ENCODE measurements around the gene APBB1IP. TPM values are rescaled to one million over a fixed set of nuclear protein-coding genes. Genes with fewer than 3 reads are reported as not detected.
"Not testable (repeated sequence)": the region's sequence is repeated elsewhere in the genome, so short reads cannot be mapped to it uniquely, and the experiment has no call there.

APBB1IP gene
- total and polyA plus RNA-seq, 9 donors: 1.4 to 3.4 (median 2.1) TPM

DNA sequence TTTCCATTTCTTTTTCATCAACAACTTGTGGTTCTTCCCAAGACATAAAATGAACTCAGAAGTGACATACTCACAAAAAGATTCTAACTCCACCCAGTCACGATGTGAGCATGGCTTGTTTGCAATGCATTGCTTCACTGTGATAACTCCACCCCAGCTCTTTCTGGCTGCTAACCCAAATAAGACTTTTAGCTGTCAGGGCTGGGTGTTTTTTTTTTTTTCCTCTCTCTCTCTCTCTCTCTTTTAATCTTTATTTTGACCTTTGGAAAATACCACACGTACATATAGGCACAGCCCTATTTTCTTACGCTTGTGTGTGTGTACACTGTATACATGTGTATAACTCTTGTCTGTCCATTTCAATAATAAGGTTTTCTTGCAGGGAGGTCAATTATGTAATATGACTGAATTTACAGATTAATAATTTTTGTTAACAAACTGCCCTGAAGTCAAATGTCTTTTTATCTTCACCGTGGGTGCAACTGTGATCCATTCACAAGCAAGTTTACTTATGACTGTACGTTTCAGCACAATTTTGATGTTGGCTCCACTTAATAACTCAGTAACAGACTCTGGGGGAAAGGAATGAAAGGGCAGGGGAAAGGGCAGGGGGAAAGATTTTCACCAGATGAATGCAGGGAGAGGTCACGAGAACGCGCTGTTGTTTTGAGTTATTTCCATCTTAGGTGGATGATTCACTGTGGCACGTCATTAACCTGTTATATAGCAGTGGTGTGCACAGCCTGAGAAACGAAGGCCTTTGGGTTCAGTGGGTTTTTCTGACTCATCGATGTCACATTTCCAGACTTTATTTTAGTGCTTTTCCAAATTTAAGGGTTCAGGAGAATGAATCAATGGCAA, 49.1 kb downstream of the APBB1IP start:
- no peaks in the 10 kb centered on the region for H3K36me3 ChIP-seq (ENCODE audit: control insufficient read depth, insufficient read depth, low read length)
- H3K9me3 ChIP-seq (replicated peaks; ENCODE audit: control insufficient read depth, low read depth, low read length): no peaks in the 10 kb centered on the region
- WGBS (ENCODE audit: insufficient coverage): no CpG with 5 or more reads among the region's 11 CpGs
- peak overlapping the region; percentile 81 for H3K27ac ChIP-seq (ENCODE audit: low read length)
- no peak overlapping the region for H3K4me3 ChIP-seq (ENCODE audit: low read length)
- H3K27me3 ChIP-seq (ENCODE audit: control insufficient read depth, insufficient read depth, low read length): no peaks in the 10 kb centered on the region
- peak; percentile 94 for DNase-seq
- no peaks in the 10 kb centered on the region for H3K4me1 ChIP-seq (ENCODE audit: control insufficient read depth, insufficient read depth, low read length)

DNA sequence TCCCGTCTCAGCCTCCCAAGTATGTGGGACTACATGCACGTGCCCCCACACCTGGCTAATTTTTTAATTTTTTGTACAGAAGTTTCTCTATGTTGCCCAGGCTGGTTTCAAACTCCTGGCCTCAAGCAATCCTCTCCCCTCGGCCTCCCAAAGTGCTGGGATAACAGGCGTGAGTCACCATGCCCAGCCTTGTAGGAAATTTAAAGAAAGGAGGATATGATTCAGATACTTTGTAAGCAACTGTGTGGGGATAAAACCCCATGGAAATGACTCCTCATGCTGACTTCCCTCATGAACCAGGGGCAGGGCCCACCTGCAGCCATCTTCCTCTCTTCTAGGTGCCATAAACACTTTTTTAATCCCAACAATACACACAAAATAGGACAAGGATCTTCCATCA, 50.2 kb downstream of the APBB1IP start:
- Histone ChIP-seq H3K4me1 (ENCODE audit: control insufficient read depth, insufficient read depth, low read length) (no peaks in the 10 kb centered on the region), H3K9me3 (replicated peaks; ENCODE audit: control insufficient read depth, low read depth, low read length) (no peaks in the 10 kb centered on the region), H3K36me3 (ENCODE audit: control insufficient read depth, insufficient read depth, low read length) (no peaks in the 10 kb centered on the region), H3K4me3 (ENCODE audit: low read length) (no peak overlapping the region), H3K27me3 (ENCODE audit: control insufficient read depth, insufficient read depth, low read length) (no peaks in the 10 kb centered on the region), H3K27ac (ENCODE audit: low read length) (no peak overlapping the region)
- no peak for DNase-seq
- WGBS (ENCODE audit: insufficient coverage): no CpG with 5 or more reads among the region's 4 CpGs

DNA sequence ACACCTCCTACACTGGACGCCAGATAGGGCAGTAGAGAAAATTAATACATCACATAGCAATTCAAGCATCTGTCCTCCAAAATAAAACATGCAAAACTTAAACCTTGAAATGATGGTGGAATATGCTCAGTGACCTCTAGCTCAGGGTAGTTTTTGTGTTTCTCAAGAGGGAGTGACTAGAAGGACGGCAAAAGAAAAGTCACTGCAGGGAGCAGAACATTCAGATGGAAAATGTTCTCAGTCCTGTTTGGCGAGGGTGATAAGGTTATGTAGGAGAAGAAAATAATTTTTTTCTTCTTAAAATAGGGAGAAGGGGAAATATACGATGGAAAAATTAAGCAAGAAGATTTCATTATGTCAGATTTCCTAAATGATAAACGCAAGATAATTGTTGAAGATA, 50.9 kb downstream of the APBB1IP start:
- Histone ChIP-seq H3K4me3 (ENCODE audit: low read length) (no peak overlapping the region), H3K27me3 (ENCODE audit: control insufficient read depth, insufficient read depth, low read length) (no peaks in the 10 kb centered on the region), H3K27ac (ENCODE audit: low read length) (no peak overlapping the region), H3K36me3 (ENCODE audit: control insufficient read depth, insufficient read depth, low read length) (no peaks in the 10 kb centered on the region), H3K9me3 (replicated peaks; ENCODE audit: control insufficient read depth, low read depth, low read length) (no peaks in the 10 kb centered on the region), H3K4me1 (ENCODE audit: control insufficient read depth, insufficient read depth, low read length) (no peaks in the 10 kb centered on the region)
- no peak for DNase-seq
- WGBS (ENCODE audit: insufficient coverage): 87% methylated on average over 4 of the region's 5 CpGs

DNA sequence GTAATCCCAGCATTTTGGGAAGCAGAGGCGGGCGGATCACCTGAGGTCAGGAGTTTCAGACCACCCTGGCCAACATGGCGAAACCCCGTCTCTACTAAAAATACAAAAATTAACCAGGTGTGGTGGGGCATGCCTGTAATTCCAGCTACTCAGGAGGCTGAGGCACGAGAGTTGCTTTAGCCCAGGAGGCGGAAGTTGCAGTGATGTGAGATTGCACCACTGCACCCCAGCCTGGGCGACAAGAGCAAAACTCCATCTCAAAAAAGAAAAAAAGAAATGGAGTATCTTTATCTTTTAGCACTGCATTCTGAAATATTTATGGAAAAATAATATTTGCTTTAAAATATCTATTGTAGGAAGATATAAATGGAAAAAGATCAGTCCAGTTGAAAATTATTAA, 52.2 kb downstream of the APBB1IP start:
- H3K4me1 ChIP-seq (ENCODE audit: control insufficient read depth, insufficient read depth, low read length): not testable (repeated sequence)

DNA sequence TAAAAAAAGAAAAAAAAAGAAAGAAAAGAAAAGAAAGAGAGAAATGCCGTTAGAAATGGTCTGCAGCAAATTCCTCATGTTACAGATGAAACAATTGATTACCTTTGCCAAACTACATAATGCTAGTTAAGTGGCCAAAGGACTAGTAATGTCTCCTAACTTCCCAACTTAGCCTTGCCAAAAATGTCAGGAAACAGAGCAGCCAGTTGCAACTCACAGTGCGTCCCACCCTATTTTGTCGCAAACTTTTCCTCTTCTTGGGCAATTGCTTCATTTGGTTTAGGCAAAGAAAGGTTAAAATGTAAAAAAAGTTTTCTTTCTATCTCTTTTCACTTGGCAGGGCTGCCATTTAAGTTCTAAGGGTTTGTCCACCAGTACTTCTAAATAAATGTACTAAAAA, 53.1 kb downstream of the APBB1IP start:
- Histone ChIP-seq H3K9me3 (replicated peaks; ENCODE audit: control insufficient read depth, low read depth, low read length) (no peaks in the 10 kb centered on the region), H3K36me3 (ENCODE audit: control insufficient read depth, insufficient read depth, low read length) (no peaks in the 10 kb centered on the region), H3K27me3 (ENCODE audit: control insufficient read depth, insufficient read depth, low read length) (no peaks in the 10 kb centered on the region), H3K4me1 (ENCODE audit: control insufficient read depth, insufficient read depth, low read length) (no peaks in the 10 kb centered on the region), H3K4me3 (ENCODE audit: low read length) (no peak overlapping the region), H3K27ac (ENCODE audit: low read length) (no peak overlapping the region)
- no CpG with 5 or more reads among the region's 3 CpGs for WGBS (ENCODE audit: insufficient coverage)
- peak; percentile 16 for DNase-seq

More for the DNA sequence above, 52.2 kb downstream of the APBB1IP start:
- H3K27ac ChIP-seq (ENCODE audit: low read length); H3K9me3 ChIP-seq (replicated peaks; ENCODE audit: control insufficient read depth, low read depth, low read length); H3K4me3 ChIP-seq (ENCODE audit: low read length); H3K27me3 ChIP-seq (ENCODE audit: control insufficient read depth, insufficient read depth, low read length); DNase-seq; H3K36me3 ChIP-seq (ENCODE audit: control insufficient read depth, insufficient read depth, low read length): not testable (repeated sequence)
- 94% methylated on average over 2 of the region's 7 CpGs for WGBS (ENCODE audit: insufficient coverage)

DNA sequence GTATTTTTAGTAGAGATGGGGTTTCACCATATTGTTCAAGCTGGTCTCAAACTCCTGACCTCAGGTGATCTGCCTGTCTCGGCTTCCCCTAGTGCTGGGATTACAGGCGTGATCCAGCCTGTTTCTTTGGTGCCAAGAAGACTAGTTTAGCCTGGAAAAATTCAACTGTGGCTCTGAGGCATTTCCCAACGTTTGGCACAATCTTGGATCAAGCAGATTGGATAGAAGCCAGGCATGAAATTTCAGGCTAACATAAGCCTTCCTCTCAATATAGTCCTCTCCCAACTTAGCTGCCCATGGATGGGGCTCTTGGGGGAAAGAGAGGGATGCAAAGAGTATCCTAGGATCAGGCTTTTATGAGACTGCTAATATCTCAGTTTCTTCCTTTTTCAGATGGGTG, 53.8 kb downstream of the APBB1IP start:
- no peak overlapping the region for H3K27ac ChIP-seq (ENCODE audit: low read length)
- H3K4me1 ChIP-seq (ENCODE audit: control insufficient read depth, insufficient read depth, low read length): no peaks in the 10 kb centered on the region
- H3K9me3 ChIP-seq (replicated peaks; ENCODE audit: control insufficient read depth, low read depth, low read length): no peaks in the 10 kb centered on the region
- no peak overlapping the region for H3K4me3 ChIP-seq (ENCODE audit: low read length)
- H3K27me3 ChIP-seq (ENCODE audit: control insufficient read depth, insufficient read depth, low read length): no peaks in the 10 kb centered on the region
- DNase-seq: no peak
- no peaks in the 10 kb centered on the region for H3K36me3 ChIP-seq (ENCODE audit: control insufficient read depth, insufficient read depth, low read length)
- WGBS (ENCODE audit: insufficient coverage): 52% methylated on average over 3 of the region's 3 CpGs

DNA sequence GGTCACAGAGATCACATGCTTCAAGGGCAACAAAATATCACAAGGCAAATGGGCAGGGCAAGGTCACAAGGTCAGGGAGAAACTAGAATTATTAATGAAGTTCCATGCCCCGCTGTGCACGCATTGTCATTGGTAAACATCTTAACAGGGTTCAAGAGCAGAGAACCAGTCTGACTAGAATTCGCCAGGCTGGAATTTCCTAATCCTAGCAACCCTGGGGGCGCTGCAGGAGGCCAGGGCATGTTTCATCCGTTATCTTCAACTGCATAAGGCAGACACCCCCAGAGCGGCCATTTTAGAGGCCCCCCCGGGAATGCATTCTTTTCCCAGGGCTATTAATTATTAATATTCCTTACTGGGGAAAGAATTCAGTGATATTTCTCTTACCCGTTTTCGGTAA, 54.6 kb downstream of the APBB1IP start:
- not testable (repeated sequence) for DNase-seq; H3K27ac ChIP-seq (ENCODE audit: low read length); H3K4me3 ChIP-seq (ENCODE audit: low read length); H3K4me1 ChIP-seq (ENCODE audit: control insufficient read depth, insufficient read depth, low read length); H3K9me3 ChIP-seq (replicated peaks; ENCODE audit: control insufficient read depth, low read depth, low read length); H3K36me3 ChIP-seq (ENCODE audit: control insufficient read depth, insufficient read depth, low read length); H3K27me3 ChIP-seq (ENCODE audit: control insufficient read depth, insufficient read depth, low read length)
- 86% methylated on average over 4 of the region's 9 CpGs for WGBS (ENCODE audit: insufficient coverage)

DNA sequence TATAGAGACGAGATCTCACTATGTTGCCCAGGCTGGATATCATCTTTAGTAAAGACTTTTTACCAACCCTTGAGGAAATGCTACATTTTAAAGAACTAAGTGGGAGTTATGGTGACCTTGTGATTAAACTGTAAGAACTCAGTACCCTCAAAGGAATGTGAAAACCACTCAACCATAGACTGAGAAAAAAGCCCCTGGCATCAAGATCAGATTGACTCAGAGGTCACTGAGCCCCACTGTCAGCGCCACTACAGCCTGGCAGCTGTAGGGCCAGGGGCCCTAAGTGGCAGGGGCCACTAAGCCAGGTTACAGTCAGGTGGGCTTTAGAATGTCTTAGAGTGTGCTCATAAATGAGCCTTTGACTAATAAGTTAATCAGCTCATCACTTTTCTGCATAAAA, 55.9 kb downstream of the APBB1IP start:
- WGBS (ENCODE audit: insufficient coverage): no CpG with 5 or more reads among the region's 2 CpGs
- H3K4me3 ChIP-seq (ENCODE audit: low read length): no peak overlapping the region
- H3K27ac ChIP-seq (ENCODE audit: low read length): no peak overlapping the region
- no peaks in the 10 kb centered on the region for H3K27me3 ChIP-seq (ENCODE audit: control insufficient read depth, insufficient read depth, low read length)
- no peak for DNase-seq
- H3K36me3 ChIP-seq (ENCODE audit: control insufficient read depth, insufficient read depth, low read length): no peaks in the 10 kb centered on the region
- no peaks in the 10 kb centered on the region for H3K9me3 ChIP-seq (replicated peaks; ENCODE audit: control insufficient read depth, low read depth, low read length)
- no peaks in the 10 kb centered on the region for H3K4me1 ChIP-seq (ENCODE audit: control insufficient read depth, insufficient read depth, low read length)

DNA sequence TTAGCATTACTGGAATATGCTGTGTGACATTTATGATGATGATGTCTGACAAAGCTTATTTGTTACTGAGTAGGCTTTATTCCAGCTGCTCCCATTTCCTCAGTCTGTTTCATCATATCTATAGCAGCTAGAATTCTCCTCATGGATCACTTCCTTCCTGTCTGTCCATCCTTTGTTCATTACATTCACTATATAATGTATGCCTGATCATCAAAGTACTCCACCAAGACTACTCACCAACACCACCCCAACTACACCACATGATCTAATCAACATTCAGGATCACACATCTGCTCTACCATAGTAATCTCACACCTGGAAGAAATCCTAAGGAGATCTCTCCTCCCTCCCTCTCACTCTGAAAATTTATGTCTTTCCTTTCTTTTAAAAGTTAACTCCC, 61.3 kb downstream of the APBB1IP start:
- Histone ChIP-seq H3K27me3 (ENCODE audit: control insufficient read depth, insufficient read depth, low read length) (no peaks in the 10 kb centered on the region), H3K36me3 (ENCODE audit: control insufficient read depth, insufficient read depth, low read length) (no peaks in the 10 kb centered on the region), H3K4me1 (ENCODE audit: control insufficient read depth, insufficient read depth, low read length) (no peaks in the 10 kb centered on the region), H3K4me3 (ENCODE audit: low read length) (no peak overlapping the region), H3K27ac (ENCODE audit: low read length) (no peak overlapping the region), H3K9me3 (replicated peaks; ENCODE audit: control insufficient read depth, low read depth, low read length) (no peaks in the 10 kb centered on the region)
- no peak for DNase-seq

DNA sequence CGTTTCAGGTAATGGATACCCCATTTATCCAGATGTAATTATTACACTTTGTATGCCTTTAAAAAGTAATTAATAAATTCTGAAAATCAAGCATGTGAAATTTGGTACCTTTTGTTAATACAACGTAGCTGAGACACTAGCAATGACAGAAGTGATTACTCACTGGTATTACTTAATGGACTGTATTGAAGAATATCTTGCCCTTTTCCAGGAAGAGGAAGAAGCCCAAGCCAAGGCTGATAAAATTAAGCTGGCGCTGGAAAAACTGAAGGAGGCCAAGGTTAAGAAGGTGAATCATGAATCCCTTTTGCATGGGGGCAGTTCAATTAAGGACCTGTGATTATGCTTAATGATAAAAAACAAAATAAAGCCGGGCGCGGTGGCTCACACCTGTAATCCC, 64.8 kb downstream of the APBB1IP start:
- Histone ChIP-seq H3K4me3 (ENCODE audit: low read length) (no peak overlapping the region), H3K36me3 (ENCODE audit: control insufficient read depth, insufficient read depth, low read length) (no peaks in the 10 kb centered on the region), H3K9me3 (replicated peaks; ENCODE audit: control insufficient read depth, low read depth, low read length) (no peaks in the 10 kb centered on the region), H3K27me3 (ENCODE audit: control insufficient read depth, insufficient read depth, low read length) (no peaks in the 10 kb centered on the region), H3K27ac (ENCODE audit: low read length) (no peak overlapping the region), H3K4me1 (ENCODE audit: control insufficient read depth, insufficient read depth, low read length) (no peaks in the 10 kb centered on the region)
- no peak for DNase-seq
- 88% methylated on average over 1 of the region's 6 CpGs for WGBS (ENCODE audit: insufficient coverage)

DNA sequence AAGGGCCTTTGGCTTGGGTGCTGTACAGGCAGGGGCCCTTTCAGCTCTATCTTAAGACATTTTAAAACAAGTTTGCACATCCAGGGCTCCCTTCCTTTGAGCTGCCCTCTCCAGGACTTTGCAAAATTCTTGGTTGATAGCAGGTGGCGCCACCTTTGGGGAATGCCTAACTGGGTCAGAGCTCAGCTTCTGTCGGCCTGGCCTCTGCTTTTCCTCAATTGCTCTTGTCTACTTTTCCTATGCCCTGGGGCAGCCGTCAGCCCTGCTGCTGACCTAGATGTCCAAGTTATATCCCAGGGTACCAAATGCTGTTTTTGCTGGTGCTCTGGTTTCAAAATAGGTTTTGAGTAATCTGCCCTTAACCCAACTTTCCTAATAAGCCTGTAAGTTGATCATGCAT, 65.8 kb downstream of the APBB1IP start:
- Histone ChIP-seq H3K4me3 (ENCODE audit: low read length) (no peak overlapping the region), H3K27ac (ENCODE audit: low read length) (no peak overlapping the region), H3K27me3 (ENCODE audit: control insufficient read depth, insufficient read depth, low read length) (no peaks in the 10 kb centered on the region), H3K36me3 (ENCODE audit: control insufficient read depth, insufficient read depth, low read length) (no peaks in the 10 kb centered on the region), H3K4me1 (ENCODE audit: control insufficient read depth, insufficient read depth, low read length) (no peaks in the 10 kb centered on the region), H3K9me3 (replicated peaks; ENCODE audit: control insufficient read depth, low read depth, low read length) (no peaks in the 10 kb centered on the region)
- 33% methylated on average over 1 of the region's 3 CpGs for WGBS (ENCODE audit: insufficient coverage)
- no peak for DNase-seq

Data from muscle of leg (tissue), 11 donors.